ENCODE data around the gene C19orf38.

The C19orf38 gene

DNA sequence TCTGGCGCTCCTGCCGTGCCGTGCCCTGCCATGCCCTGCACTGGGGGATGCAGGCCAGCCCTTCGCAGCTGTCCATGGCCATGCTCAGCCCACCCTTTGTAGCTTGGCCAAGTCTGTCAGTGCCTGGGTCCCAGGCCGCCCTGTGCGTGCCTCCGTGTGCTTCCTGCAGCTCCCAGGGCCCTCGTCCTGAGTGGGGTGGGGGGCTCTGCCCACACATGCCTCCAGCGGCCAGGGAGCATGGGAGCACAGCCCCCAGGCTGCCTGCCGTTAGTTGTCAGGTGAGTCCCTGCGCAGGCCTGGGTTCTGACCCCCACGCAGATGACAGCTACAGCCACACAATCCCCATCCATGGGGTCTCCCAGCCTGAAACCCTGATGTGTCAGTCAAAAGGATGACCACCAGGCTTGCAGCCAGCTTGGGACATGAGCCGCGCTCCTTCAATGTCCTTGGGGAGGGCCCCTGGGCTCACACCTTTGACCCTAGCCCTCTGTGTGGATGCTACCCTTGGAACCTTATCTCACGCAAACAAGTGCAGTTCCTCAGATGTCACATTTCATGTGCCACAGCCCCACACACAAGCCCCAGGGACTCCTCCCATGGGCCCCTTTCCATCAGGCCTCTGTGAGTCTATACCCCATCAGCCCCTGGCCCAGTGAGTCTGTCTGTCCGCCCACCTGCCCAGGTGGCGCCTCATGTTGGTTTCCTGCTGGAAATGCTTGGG lies 36.7 kb upstream of the C19orf38 start:
- H3K79me2 ChIP-seq (ENCODE audit: insufficient read depth, low read depth) = no peaks in the 10 kb centered on the region
- no peak for TF ChIP-seq CTCF (conservative IDR thresholded peaks at IDR 0.05; ENCODE audit: low read depth, low read length)
- no peaks in the 10 kb centered on the region for H3K36me3 ChIP-seq (ENCODE audit: insufficient read depth)
- H3K9ac ChIP-seq = no peak overlapping the region
- H2AFZ ChIP-seq (ENCODE audit: low read depth) = no peak overlapping the region
- H3K4me3 ChIP-seq (IDR thresholded peaks at IDR 0.05; ENCODE audit: insufficient read depth, low read depth, low read length) = no peak overlapping the region
- no peaks in the 10 kb centered on the region for H3K27me3 ChIP-seq (ENCODE audit: insufficient read depth, low read depth)
- no peaks in the 10 kb centered on the region for H4K20me1 ChIP-seq (ENCODE audit: insufficient read depth)
- H3K27ac ChIP-seq = no peak overlapping the region
- no peaks in the 10 kb centered on the region for H3K4me1 ChIP-seq (ENCODE audit: low read depth, poor library complexity, severe bottlenecking)
- no peak overlapping the region for H3K4me2 ChIP-seq

- no peak overlapping the region for H3K4me2 ChIP-seq
- TF ChIP-seq CTCF (conservative IDR thresholded peaks at IDR 0.05; ENCODE audit: low read depth, low read length) = no peak
- no peak overlapping the region for H2AFZ ChIP-seq (ENCODE audit: low read depth)
- no peak overlapping the region for H3K27ac ChIP-seq
- no peak overlapping the region for H3K9ac ChIP-seq
- no peaks in the 10 kb centered on the region for H3K4me1 ChIP-seq (ENCODE audit: low read depth, poor library complexity, severe bottlenecking)
- H4K20me1 ChIP-seq (ENCODE audit: insufficient read depth) = no peaks in the 10 kb centered on the region
- H3K79me2 ChIP-seq (ENCODE audit: insufficient read depth, low read depth) = no peaks in the 10 kb centered on the region
- H3K4me3 ChIP-seq (IDR thresholded peaks at IDR 0.05; ENCODE audit: insufficient read depth, low read depth, low read length) = no peak overlapping the region
- H3K27me3 ChIP-seq (ENCODE audit: insufficient read depth, low read depth) = no peaks in the 10 kb centered on the region
- H3K36me3 ChIP-seq (ENCODE audit: insufficient read depth) = no peaks in the 10 kb centered on the region
These were observed 36.0 kb upstream of the C19orf38 start for GRCh38 chr19:10812196-10812595.

DNA sequence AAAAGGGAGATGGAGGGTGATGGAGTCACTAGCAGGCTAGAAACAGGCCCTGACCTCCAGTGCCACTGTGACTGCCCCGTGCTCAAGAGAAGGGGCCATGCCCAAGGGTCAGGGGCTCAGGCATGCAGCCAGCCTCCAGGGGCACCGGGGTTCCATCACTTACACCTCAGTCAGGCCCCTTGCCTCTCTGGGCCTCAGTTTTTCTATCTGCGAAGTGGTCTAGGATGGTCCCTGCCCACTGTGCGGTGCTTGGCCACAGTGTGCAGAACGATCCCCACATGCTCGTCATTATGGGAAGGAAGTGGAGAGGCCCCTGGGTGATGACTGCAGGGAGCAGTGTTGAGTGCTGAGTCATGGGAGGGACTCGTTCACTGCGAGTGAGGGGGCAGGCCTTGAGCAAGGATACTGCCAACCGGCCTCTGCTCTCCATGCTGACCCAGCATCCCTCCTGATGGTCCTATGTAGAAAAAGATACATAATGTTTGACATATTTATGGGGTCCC lies 35.3 kb upstream of the C19orf38 start:
- no peaks in the 10 kb centered on the region for H3K79me2 ChIP-seq (ENCODE audit: insufficient read depth, low read depth)
- H4K20me1 ChIP-seq (ENCODE audit: insufficient read depth) = no peaks in the 10 kb centered on the region
- H3K4me3 ChIP-seq (IDR thresholded peaks at IDR 0.05; ENCODE audit: insufficient read depth, low read depth, low read length) = no peak overlapping the region
- H2AFZ ChIP-seq (ENCODE audit: low read depth) = no peak overlapping the region
- H3K36me3 ChIP-seq (ENCODE audit: insufficient read depth) = no peaks in the 10 kb centered on the region
- TF ChIP-seq CTCF (conservative IDR thresholded peaks at IDR 0.05; ENCODE audit: low read depth, low read length) = no peak
- no peaks in the 10 kb centered on the region for H3K4me1 ChIP-seq (ENCODE audit: low read depth, poor library complexity, severe bottlenecking)
- H3K4me2 ChIP-seq = no peak overlapping the region
- no peak overlapping the region for H3K9ac ChIP-seq
- H3K27ac ChIP-seq = no peak overlapping the region
- H3K27me3 ChIP-seq (ENCODE audit: insufficient read depth, low read depth) = no peaks in the 10 kb centered on the region

- H3K27ac ChIP-seq = no peak overlapping the region
- no peak overlapping the region for H3K4me2 ChIP-seq
- H3K9ac ChIP-seq = no peak overlapping the region
- H3K27me3 ChIP-seq (ENCODE audit: insufficient read depth, low read depth) = no peaks in the 10 kb centered on the region
- TF ChIP-seq CTCF (conservative IDR thresholded peaks at IDR 0.05; ENCODE audit: low read depth, low read length) = no peak
- no peak overlapping the region for H3K4me3 ChIP-seq (IDR thresholded peaks at IDR 0.05; ENCODE audit: insufficient read depth, low read depth, low read length)
- H3K36me3 ChIP-seq (ENCODE audit: insufficient read depth) = no peaks in the 10 kb centered on the region
- no peaks in the 10 kb centered on the region for H3K4me1 ChIP-seq (ENCODE audit: low read depth, poor library complexity, severe bottlenecking)
- H4K20me1 ChIP-seq (ENCODE audit: insufficient read depth) = no peaks in the 10 kb centered on the region
- no peak overlapping the region for H2AFZ ChIP-seq (ENCODE audit: low read depth)
- H3K79me2 ChIP-seq (ENCODE audit: insufficient read depth, low read depth) = no peaks in the 10 kb centered on the region
These were observed 33.1 kb upstream of the C19orf38 start for GRCh38 chr19:10815007-10815536.

Measured in KMS-11 (cell line).